Measurements from ENCODE around the gene LAMA4. TPM values are rescaled to one million over a fixed set of nuclear protein-coding genes. Genes with fewer than 3 reads are reported as not detected.
A peak's percentile ranks its signal among the peaks of the same experiment; 100 is the strongest.

Gene LAMA4
- polyA plus RNA-seq, 2 of the 4 experiments (the other 2 are of a cell fraction): 1.0 to 3.1 TPM

DNA sequence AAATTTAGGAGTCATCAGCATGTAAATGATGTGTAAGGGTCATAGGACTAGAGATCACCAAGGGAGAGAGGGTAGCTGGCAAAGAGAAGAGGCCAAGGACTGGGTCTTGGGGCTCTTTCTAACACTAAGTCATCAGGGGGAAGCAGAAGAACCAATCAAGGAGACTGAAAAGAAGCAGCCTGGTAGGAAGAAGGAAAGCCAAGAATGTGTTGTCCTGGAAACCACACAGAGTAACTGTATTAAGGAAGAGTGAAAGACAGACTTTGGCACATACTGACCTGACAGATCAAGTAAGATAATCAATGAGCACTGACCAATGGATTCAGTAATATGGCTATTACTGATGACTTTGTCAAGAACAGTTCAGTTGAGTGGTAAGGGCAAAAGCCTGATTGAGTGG, 42.3 kb upstream of the LAMA4 start:
- TF ChIP-seq TFCP2L1 (CRISPR knock-in tag; IDR thresholded peaks at IDR 0.05) (no peak), JUN (IDR thresholded peaks at IDR 0.05) (no peak), MAFK (IDR thresholded peaks at IDR 0.05; ENCODE audit: partially characterized antibody) (no peak), RARB (CRISPR knock-in tag; IDR thresholded peaks at IDR 0.05) (no peak), CBX8 (IDR thresholded peaks at IDR 0.05) (no peak)
- TF ChIP-seq, protein P1, sequence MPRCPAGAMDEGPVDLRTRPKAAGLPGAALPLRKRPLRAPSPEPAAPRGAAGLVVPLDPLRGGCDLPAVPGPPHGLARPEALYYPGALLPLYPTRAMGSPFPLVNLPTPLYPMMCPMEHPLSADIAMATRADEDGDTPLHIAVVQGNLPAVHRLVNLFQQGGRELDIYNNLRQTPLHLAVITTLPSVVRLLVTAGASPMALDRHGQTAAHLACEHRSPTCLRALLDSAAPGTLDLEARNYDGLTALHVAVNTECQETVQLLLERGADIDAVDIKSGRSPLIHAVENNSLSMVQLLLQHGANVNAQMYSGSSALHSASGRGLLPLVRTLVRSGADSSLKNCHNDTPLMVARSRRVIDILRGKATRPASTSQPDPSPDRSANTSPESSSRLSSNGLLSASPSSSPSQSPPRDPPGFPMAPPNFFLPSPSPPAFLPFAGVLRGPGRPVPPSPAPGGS (IDR thresholded peaks at IDR 0.05): no peak
- TF ChIP-seq, protein P2, sequence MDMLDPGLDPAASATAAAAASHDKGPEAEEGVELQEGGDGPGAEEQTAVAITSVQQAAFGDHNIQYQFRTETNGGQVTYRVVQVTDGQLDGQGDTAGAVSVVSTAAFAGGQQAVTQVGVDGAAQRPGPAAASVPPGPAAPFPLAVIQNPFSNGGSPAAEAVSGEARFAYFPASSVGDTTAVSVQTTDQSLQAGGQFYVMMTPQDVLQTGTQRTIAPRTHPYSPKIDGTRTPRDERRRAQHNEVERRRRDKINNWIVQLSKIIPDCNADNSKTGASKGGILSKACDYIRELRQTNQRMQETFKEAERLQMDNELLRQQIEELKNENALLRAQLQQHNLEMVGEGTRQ (IDR thresholded peaks at IDR 0.05): no peak
- Histone ChIP-seq H3K4me3 (no peak overlapping the region), H3K9me3 (no peaks in the 10 kb centered on the region), H3K4me2 (no peak overlapping the region), H3K27ac (peak overlapping the region in 1 of 2 experiments; percentile 41; a peak in 1 of 6 replicates), H3K4me1 (peaks cover 23% of the 10 kb centered on the region)
- ChIA-PET POLR2A (no interaction called here), CTCF (interaction anchor here (1.2 kb wide), 1 partner anchor 26 kb away, joined by 3 read pairs; no protein-coding TSS in a partner anchor)
- FAIRE-seq: no peak
- DNase-seq (ENCODE audit: low read depth in 1 of 2, low spot score in 1 of 2): no peak
- ATAC-seq: no peak

DNA sequence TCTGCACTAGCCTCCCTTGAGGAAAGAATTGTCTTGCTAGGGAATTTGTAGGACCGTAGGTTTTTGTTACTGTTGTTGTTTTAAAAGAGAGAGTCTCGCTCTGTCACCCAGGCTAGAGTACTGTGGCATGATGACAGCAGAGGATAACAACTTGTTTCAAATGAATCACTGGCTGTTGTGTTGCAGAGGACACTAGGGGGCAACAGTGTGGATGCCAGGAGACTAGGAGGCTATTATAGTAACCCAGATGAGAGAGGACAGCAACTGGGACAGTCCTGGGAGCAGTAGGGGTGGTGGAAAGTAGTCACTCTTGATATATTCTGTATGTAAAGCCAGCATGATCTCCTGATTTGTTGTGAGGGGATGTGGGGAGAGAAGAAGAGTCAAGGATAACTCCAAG, 41.8 kb upstream of the LAMA4 start:
- POLR2A ChIA-PET: no interaction called here
- H3K4me2 ChIP-seq: no peak overlapping the region
- 0 out of 6 replicates have a peak overlapping the region, but pooled peaks of 1 of the 2 experiments have one; percentile 41 for H3K27ac ChIP-seq
- ATAC-seq (peak; percentile 50 to 72; a peak in 5 of 6 replicates), FAIRE-seq (no peak), DNase-seq (ENCODE audit: low read depth in 1 of 2, low spot score in 1 of 2) (peak; percentile 14 to 35)
- H3K9me3 ChIP-seq: no peaks in the 10 kb centered on the region
- TF ChIP-seq SMC3 (IDR thresholded peaks at IDR 0.05) (no peak), RAD21 (conservative IDR thresholded peaks at IDR 0.05 in 1 of 2, IDR thresholded peaks at IDR 0.05 in 1 of 2) (peak in 1 of 2 experiments; percentile 25; a peak in 1 of 5 replicates), CEBPB (IDR thresholded peaks at IDR 0.05) (no peak)
- TF ChIP-seq, protein P3, sequence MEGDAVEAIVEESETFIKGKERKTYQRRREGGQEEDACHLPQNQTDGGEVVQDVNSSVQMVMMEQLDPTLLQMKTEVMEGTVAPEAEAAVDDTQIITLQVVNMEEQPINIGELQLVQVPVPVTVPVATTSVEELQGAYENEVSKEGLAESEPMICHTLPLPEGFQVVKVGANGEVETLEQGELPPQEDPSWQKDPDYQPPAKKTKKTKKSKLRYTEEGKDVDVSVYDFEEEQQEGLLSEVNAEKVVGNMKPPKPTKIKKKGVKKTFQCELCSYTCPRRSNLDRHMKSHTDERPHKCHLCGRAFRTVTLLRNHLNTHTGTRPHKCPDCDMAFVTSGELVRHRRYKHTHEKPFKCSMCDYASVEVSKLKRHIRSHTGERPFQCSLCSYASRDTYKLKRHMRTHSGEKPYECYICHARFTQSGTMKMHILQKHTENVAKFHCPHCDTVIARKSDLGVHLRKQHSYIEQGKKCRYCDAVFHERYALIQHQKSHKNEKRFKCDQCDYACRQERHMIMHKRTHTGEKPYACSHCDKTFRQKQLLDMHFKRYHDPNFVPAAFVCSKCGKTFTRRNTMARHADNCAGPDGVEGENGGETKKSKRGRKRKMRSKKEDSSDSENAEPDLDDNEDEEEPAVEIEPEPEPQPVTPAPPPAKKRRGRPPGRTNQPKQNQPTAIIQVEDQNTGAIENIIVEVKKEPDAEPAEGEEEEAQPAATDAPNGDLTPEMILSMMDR (IDR thresholded peaks at IDR 0.05): peak; percentile 25; the same call in 1 of the 3 replicates
- WGBS (ENCODE audit: missing lambda C conversion rate): 34% methylated on average over 2 of the region's 2 CpGs
- H3K4me3 ChIP-seq: no peak overlapping the region
- H3K4me1 ChIP-seq: peaks cover 23% of the 10 kb centered on the region
- CTCF ChIA-PET: interaction anchor here (1.2 to 2.3 kb wide), 2 partner anchors 15 to 26 kb away, joined by 3 to 4 read pairs; no protein-coding TSS in a partner anchor

DNA sequence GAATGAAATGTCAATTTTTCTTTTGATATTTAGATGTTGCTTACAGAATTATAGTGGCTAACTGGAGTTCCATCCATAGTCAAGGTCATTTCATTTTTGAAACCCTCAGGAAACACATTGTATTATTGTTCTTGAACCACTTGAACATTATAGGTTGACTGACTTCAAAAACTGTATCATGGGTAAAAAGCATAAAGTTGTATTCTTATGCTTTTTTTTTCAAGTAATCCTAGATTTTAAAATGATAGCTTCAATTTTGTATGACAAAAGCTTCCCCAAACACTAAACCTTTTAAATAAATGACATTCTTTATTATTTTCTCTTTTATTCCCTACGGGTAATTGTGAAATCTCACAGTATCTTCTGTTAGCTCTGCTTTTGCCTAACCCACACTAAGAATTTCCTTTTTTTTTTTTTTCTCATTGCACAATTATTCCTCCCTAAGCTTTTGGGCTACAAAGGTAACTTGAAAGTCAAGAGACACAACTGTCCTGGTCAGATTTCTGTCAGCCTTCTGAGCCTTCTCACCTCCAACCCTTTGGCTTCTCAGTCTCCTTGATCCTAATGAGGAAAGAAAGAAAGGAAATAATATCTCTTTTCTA, 36.9 kb upstream of the LAMA4 start:
- H3K4me3 ChIP-seq: no peak overlapping the region
- no peaks in the 10 kb centered on the region for H3K4me1 ChIP-seq
- no peak for DNase-seq (ENCODE audit: low read depth in 1 of 2, low spot score in 1 of 2)
- TF ChIP-seq CBX2 (IDR thresholded peaks at IDR 0.05; ENCODE audit: borderline replicate concordance, low read depth): no peak
- TF ChIP-seq NR3C1 (IDR thresholded peaks at IDR 0.05): no peak
- no peak for TF ChIP-seq HEYL (CRISPR knock-in tag; IDR thresholded peaks at IDR 0.05)
- no peak for TF ChIP-seq FOXS1 (CRISPR knock-in tag; IDR thresholded peaks at IDR 0.05)
- TF ChIP-seq EHMT2 (IDR thresholded peaks at IDR 0.05; ENCODE audit: low read depth): no peak
- H3K27ac ChIP-seq: no peak overlapping the region
- H3K9me3 ChIP-seq: no peaks in the 10 kb centered on the region
- POLR2A ChIA-PET: no interaction called here
- FAIRE-seq: no peak
- 26% methylated on average over 1 of the region's 1 CpG for WGBS (ENCODE audit: missing lambda C conversion rate)
- H3K4me2 ChIP-seq: no peak overlapping the region
- no peak for ATAC-seq
- CTCF ChIA-PET: interaction anchor here (1.2 kb wide), 1 partner anchor 111 kb away, joined by 3 read pairs; no protein-coding TSS in a partner anchor

Measured in A549 (cell line).